Measurements from ENCODE around the gene LSAMP. TPM values are rescaled to one million over a fixed set of nuclear protein-coding genes. Genes with fewer than 3 reads are reported as not detected.

LSAMP gene
- total RNA-seq, 1 experiment from 2014 or later = not detected

DNA sequence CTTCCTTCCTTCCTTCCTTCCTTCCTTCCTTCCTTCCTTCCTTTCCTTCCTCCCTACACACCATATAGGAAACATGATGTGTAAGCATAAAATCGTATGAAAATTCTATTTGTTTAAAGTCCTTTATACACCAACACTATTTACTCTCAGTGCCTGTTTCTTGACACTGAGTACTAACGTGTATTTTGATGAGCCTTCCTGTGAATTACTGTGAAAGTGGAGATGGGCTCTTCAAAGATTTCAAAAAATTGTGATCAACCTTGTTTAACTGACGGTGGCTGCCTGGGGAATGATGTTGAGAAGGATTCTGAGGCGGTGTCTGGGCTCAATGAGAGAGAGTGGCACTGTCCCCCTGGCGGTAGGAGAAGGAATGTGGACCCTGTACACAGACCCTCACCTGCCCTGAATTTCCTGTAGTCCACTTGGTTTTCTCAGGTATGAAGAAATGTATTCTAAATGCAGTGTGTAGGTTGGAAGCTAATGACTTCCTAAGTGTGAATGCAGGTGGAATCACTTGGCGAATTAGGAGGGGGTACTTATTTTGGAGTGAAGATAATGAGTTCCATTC lies 584.0 kb downstream of the LSAMP start:
- H3K36me3 Mint-ChIP-seq (ENCODE audit: insufficient read depth, unreplicated experiment) = no peaks in the 10 kb centered on the region
- no peaks in the 10 kb centered on the region for H3K27me3 ChIP-seq (replicated peaks; ENCODE audit: control insufficient read depth, insufficient read depth, low read length)
- H3K27me3 Mint-ChIP-seq (ENCODE audit: insufficient read depth, unreplicated experiment) = peaks cover 28% of the 10 kb centered on the region
- no peaks in the 10 kb centered on the region for H3K9me3 ChIP-seq
- CTCF ChIA-PET = no interaction called here
- POLR2A ChIA-PET = no interaction called here
- H3K4me3 ChIP-seq (ENCODE audit: low read depth, low read length) = no peak overlapping the region
- DNase-seq = no peak
- no peak overlapping the region for H3K4me3 Mint-ChIP-seq (ENCODE audit: unreplicated experiment)
- TF ChIP-seq, protein P1, sequence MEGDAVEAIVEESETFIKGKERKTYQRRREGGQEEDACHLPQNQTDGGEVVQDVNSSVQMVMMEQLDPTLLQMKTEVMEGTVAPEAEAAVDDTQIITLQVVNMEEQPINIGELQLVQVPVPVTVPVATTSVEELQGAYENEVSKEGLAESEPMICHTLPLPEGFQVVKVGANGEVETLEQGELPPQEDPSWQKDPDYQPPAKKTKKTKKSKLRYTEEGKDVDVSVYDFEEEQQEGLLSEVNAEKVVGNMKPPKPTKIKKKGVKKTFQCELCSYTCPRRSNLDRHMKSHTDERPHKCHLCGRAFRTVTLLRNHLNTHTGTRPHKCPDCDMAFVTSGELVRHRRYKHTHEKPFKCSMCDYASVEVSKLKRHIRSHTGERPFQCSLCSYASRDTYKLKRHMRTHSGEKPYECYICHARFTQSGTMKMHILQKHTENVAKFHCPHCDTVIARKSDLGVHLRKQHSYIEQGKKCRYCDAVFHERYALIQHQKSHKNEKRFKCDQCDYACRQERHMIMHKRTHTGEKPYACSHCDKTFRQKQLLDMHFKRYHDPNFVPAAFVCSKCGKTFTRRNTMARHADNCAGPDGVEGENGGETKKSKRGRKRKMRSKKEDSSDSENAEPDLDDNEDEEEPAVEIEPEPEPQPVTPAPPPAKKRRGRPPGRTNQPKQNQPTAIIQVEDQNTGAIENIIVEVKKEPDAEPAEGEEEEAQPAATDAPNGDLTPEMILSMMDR (IDR thresholded peaks at IDR 0.05; ENCODE audit: insufficient read depth in 1 of 2, low read depth in 1 of 2, low read length in 1 of 2, severe bottlenecking in 1 of 2, unreplicated experiment in 1 of 2) = peak in 1 of 2 experiments; percentile 18
- H3K9me3 Mint-ChIP-seq (ENCODE audit: unreplicated experiment) = no peaks in the 10 kb centered on the region
- H3K36me3 ChIP-seq (ENCODE audit: control insufficient read depth, insufficient read depth, low read length) = no peaks in the 10 kb centered on the region
- H3K4me1 ChIP-seq = no peaks in the 10 kb centered on the region
- no peaks in the 10 kb centered on the region for H3K4me1 Mint-ChIP-seq (ENCODE audit: low read depth, unreplicated experiment)
- BruUV-seq (replicated peaks) = no TSS peak
- no peak overlapping the region for H3K27ac Mint-ChIP-seq (ENCODE audit: unreplicated experiment)
- intact Hi-C loops (cut with micrococcal nuclease; ENCODE audit: unreplicated experiment) = no loop called here

DNA sequence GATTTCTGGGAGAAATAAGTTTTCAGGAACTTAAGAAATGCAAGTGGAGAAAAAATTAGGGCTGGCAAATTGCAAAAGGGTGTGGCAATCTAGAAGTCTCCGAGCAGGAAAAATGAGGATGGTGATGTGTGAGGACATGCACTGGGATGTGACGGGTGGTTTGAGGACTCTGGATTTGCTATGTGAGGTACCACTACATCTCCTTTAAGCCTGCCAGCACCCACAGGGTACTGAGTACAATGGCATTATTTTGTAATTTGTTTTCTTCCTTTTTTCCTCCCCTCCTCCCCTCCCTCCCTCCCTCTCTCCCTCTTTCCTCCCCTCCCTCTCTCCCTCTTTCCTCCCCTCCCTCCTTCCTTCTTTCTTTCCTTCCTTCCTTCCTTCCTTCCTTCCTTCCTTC lies 584.5 kb downstream of the LSAMP start:
- POLR2A ChIA-PET = no interaction called here
- no peak overlapping the region for H3K27ac Mint-ChIP-seq (ENCODE audit: unreplicated experiment)

DNA sequence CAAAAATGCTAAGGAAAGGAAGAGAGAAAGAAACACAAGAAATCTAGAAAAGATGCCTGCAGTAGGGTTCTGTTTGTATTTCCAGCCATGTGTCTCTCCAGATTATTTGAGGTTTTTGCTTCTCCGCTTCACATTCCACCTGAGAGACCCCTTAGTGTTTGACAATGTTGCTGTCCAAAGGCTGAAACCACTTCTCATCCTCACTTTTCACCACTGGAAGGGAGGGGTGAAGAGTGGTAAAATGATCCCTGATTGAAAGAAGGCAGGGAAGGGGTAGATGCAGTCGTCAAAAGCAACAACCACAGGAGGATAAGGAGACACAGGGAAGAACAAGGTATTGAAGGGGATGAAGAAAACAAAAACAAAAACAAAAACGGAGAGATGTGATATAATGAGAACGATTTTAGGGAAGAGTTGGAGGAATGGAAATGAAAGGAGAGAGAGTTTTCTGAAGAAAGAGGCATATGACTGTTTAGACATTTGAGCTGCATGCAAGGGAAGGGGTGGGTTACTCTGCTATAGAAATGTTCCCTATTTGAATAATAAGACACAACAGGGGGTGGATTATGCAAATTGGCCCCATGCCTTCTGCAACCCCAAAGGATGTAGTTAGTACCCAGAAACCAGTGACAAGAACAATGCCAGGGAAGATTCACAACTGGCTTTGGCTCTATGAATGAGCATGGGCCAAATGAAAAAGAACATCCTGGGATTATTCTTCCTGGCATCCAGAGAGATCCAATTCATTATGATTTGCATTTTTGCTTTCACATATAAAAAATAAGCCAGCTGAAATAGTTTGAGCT lies 586.1 kb downstream of the LSAMP start:
- no peak for DNase-seq
- Histone ChIP-seq H3K4me1 (no peaks in the 10 kb centered on the region), H3K4me3 (ENCODE audit: low read depth, low read length) (no peak overlapping the region), H3K27me3 (replicated peaks; ENCODE audit: control insufficient read depth, insufficient read depth, low read length) (no peaks in the 10 kb centered on the region), H3K9me3 (no peaks in the 10 kb centered on the region), H3K36me3 (ENCODE audit: control insufficient read depth, insufficient read depth, low read length) (no peaks in the 10 kb centered on the region)
- H3K36me3 Mint-ChIP-seq (ENCODE audit: insufficient read depth, unreplicated experiment) = no peaks in the 10 kb centered on the region
- H3K9me3 Mint-ChIP-seq (ENCODE audit: unreplicated experiment) = no peaks in the 10 kb centered on the region
- H3K27ac Mint-ChIP-seq (ENCODE audit: unreplicated experiment) = no peak overlapping the region
- BruUV-seq (replicated peaks) = no TSS peak
- ChIA-PET CTCF (no interaction called here), POLR2A (no interaction called here)
- intact Hi-C loops (cut with micrococcal nuclease; ENCODE audit: unreplicated experiment) = no loop called here
- peaks cover 27% of the 10 kb centered on the region for H3K27me3 Mint-ChIP-seq (ENCODE audit: insufficient read depth, unreplicated experiment)
- no peaks in the 10 kb centered on the region for H3K4me1 Mint-ChIP-seq (ENCODE audit: low read depth, unreplicated experiment)
- no peak overlapping the region for H3K4me3 Mint-ChIP-seq (ENCODE audit: unreplicated experiment)
- TF ChIP-seq, protein P1 (IDR thresholded peaks at IDR 0.05; ENCODE audit: insufficient read depth in 1 of 2, low read depth in 1 of 2, low read length in 1 of 2, severe bottlenecking in 1 of 2, unreplicated experiment in 1 of 2) = no peak

More for the DNA sequence above, 584.5 kb downstream of the LSAMP start:
- no TSS peak for BruUV-seq (replicated peaks)
- Mint-ChIP-seq H3K36me3 (ENCODE audit: insufficient read depth, unreplicated experiment) (no peaks in the 10 kb centered on the region), H3K27me3 (ENCODE audit: insufficient read depth, unreplicated experiment) (peaks cover 27% of the 10 kb centered on the region), H3K4me1 (ENCODE audit: low read depth, unreplicated experiment) (no peaks in the 10 kb centered on the region), H3K4me3 (ENCODE audit: unreplicated experiment) (no peak overlapping the region), H3K9me3 (ENCODE audit: unreplicated experiment) (no peaks in the 10 kb centered on the region)
- intact Hi-C loops (cut with micrococcal nuclease; ENCODE audit: unreplicated experiment) = no loop called here
- CTCF ChIA-PET = no interaction called here
- H3K36me3 ChIP-seq (ENCODE audit: control insufficient read depth, insufficient read depth, low read length) = no peaks in the 10 kb centered on the region
- no peaks in the 10 kb centered on the region for H3K4me1 ChIP-seq
- TF ChIP-seq, protein P1 (IDR thresholded peaks at IDR 0.05; ENCODE audit: insufficient read depth in 1 of 2, low read depth in 1 of 2, low read length in 1 of 2, severe bottlenecking in 1 of 2, unreplicated experiment in 1 of 2) = no peak
- H3K27me3 ChIP-seq (replicated peaks; ENCODE audit: control insufficient read depth, insufficient read depth, low read length) = no peaks in the 10 kb centered on the region
- no peak overlapping the region for H3K4me3 ChIP-seq (ENCODE audit: low read depth, low read length)
- DNase-seq = no peak
- no peaks in the 10 kb centered on the region for H3K9me3 ChIP-seq

All from Caco-2 (cell line).